ENCODE data around the gene RASD2.
A peak's percentile ranks its signal among the peaks of the same experiment; 100 is the strongest.

RASD2 gene

DNA sequence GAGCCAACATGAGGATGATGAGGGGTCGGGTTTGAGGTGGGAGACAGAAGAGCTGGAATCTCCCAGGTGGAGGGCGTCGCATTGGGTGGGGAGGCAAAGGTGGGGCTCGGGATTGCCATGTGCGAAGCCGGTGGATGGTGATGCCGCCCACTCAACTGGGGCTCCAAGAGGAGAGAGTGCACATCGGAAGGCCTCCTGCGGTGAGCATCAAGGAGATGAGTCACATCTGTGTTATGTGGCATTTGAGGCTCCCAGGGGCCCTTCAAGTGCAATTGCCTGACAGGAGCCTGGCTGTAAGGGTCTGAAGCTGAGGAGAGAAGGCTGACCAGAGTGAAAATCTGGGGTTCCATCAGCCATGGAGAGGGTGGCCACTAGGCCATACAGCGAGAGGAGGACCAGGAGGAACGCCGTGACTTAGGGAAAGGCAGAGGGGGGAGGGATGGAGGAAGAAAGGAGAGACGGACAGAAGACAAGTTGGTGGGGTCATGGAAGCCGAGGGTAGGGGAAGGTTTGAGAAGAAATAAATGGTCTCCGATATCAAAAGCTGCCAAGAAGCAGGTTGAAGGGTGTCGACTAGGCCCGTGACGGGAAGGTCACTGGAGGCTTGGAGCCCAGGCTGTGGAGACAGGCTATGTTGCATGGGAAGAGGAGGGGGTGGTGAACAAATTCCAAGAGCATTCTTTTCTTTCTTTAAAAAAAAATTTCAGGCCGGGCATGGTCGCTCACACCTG is 21.3 kb downstream of the RASD2 start:
- DNase-seq = no peak

DNA sequence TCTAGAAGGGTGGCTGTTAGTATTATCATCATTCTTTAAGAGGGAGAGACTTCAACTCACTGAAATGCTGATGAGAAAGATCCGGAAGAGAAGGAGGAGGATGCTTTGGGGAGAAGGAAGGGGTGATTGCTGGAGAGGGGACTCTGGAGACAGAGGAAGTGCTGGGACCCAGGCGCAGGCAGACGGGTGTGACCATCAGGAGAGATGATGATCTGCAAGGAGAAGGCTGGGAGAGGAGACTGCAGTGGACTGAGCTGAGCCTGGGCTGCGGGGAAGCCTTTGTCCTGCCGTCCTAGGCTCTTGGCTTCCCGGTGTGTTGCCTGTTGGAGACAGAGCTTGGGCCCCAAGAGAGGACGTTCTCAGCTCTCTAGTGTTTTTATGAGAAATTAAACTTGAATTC is 22.6 kb downstream of the RASD2 start:
- DNase-seq = no peak

DNA sequence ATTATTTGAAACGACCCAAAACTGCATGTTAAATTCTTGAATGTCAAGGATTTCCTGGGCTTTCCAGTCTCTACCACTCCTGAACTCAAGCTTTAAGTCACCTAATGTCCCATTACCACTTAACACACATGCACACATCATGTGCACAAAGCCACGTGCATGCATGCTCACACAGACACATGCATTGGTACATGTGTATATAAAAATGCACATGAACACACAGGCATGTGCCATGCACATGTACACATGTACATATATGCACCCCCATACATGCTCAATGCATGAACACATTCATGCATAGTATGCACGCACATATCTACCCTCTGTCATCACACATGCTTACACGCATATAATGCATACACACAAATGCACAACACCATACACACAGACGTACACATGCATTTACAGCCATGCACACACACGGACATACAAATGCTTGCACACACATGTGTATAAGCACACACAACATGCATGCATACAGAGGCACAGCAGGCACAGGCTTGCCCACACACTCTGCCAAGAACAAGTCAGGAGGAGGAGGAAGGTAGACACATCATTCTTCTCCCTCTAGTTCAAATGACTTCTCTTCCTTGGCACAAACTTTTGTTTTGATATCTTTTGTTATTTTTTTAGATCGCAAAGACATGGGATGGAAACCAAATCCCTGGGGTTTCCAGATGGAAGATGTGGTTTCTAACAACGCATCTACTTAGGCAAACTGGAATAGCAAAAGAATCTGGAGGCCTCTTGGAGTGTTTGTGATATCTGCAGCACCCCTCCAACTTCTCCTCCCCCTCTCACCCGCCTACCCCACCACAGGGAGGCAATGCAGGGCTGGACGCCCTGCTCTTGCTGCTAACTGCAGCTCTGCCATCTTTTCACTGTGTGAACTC is 24.6 kb downstream of the RASD2 start:
- no peak for DNase-seq

DNA sequence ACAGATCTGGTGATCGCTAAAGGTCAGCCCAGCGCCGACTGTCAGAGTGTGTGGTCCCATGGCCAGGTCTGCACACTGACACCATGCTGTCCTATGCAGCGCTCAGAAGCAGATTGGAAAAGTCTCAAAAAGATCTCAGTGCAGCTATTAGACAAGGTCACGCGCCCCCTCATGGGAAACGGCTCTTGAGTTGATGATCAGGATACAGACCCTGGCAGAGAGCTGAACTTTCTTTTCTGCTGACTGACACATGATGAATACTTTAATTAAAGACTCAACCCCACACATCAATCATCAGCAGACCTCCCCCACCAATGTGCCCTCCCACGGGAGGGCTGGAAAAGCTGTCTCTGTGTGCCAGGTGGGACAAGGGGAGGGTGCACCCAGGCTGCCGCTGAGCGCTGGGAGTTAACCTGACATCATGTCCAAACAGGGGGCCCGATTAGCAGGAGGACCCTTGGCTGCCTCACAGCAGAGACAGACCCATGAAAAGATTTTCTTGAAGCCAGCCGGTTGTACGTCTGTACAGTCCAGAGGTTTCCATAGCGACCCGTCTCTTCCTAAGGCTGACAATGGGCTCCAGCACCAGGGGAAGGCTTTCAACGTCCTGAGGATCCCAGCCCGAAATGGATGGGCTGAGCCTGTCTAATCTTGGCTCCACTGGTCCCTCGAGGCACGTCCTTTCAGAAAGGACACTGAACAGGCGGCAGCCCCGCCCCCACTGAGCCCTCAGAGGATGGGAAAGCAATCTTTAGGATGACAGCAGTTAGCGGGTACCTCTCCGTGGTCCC is 26.9 kb downstream of the RASD2 start:
- no peak for DNase-seq

DNA sequence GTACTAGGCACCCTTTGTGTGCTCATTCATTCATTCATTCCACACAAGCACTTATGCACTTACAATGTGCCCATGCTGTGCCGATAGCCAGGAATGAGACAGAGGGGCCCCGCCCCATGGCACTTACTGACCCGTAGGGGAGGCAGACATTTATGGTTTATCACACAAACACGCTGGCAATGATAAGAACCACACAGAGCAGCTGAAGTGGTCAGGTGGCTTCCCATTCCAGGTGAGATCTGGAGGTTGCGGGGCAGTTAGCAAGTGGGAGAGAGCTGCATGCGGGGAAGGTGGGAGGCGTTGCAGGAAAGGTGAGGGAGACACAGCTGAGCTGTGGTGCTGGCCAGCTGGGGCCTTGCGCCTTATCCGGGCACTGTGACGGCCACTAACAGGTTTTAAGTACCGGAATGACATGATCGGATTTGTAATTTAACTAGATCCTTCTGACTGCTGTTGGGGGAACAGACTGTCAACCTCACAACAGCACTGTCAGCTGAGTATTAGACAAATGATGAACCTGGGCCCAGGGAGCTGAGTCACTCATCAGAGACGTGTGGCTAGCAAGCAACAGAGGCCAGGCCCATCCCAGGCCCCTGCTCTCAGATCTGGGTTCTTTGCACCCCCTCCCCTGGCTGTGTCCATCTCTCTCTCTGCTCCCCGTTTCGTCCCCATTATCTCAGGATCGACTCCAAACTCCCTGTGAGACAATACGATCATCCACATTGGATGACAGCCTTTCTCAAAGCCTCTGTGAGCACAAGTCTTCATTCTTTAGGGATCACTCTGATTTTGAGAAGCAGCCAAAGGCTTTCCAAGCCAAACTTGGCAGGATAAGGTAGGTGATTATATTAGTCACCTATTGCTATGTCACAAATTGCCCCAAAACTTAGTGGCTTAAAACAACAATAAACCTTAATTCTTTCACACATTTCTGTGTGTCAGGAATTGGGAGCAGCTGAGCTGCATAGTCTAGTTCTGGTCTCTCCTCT is 28.4 kb downstream of the RASD2 start:
- DNase-seq = no peak

DNA sequence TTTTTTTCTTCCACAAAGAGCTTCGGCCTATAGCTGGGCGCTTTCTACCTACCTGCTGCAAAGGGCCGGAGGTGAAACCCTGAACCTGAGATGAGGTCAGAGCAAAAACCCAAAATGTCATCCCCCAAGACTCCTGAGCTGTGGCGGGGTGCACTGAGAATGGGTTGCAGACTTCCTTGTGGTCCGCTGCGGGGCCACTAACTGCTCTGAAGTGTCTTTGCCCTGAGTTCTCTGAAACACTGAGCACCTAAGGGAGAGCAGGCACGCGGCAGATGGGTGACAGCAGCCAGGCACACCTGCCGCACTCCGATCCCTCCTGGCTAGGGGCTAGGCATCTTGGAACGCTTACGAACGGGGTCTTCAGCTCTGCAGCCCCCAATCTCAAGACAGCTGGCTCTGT is 29.3 kb downstream of the RASD2 start:
- no peak for DNase-seq

DNA sequence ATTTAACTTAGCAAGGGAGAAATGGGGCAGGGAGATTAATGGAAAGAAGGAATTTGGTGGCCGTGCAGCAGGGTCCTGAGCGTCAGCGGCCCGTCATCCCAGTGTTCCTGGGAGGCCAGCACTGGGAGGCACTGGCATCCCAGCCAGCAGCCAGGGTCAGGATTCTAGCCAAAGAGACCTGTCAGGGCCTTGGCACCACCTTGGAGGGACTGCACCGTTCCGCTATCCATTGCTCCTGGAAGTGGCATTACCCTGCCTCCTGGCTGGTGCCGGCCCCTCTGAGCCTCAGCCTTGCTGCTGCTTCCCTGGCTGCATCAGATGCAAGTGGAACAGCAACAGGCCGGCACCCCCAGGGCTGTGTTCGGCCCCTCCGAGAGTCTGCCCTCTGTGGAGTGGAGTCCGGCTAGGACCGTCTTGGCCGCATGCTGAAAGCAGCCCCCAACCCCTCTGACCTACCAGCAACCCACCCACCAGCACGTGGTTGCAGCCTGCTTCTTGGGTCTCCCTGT is 30.1 kb downstream of the RASD2 start:
- no peak for DNase-seq

DNA sequence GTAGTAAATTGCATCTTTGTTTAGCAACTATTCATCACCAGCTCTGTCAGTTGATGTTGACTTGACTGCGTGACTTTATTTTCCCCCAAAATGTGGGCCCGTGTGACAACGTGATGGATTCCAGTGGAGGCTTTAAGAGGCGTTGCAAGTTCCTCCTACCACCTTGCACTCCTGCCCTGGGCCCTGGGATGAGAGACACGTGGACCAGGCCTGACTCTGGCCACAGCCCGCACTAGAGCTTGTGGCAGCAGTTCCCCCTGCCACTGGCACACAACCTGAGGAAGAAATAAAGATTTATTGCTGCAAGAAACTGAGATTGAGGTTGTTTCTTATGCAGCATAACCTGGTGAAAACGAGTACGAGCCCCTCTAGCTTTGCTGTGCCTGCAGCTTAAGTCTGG is 31.9 kb downstream of the RASD2 start:
- no peak for DNase-seq

DNA sequence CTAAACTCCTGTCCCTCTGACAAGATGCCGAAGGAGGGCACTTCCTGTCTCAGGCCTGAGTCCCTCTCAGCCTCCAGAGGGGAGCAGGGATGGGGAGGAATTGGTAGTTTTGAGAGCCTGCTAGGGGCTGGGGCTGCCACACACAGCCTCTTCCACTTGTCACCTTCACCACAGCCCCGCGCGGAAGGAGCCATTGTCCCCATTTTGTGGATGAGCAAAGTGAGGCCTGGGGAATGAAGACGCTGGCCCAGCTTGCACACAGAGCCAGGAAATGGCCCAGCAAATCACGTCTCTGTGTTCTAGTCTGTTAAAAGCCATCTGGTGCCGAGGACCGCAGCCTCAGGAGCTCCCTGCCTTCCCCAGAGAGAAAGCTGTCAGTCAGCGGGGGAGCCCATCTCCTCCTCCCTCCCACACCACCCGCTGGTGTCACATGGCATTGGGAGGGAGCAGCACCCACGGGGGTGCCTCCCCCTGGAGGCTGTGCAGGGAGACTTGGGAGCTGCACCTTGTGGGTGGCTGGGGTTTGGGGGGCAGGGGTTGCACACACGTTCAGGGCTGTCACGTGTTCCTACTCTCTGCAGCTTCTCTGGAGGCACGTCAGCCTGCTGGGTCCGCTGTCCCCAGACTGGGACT is 34.6 kb downstream of the RASD2 start:
- DNase-seq = peak; percentile 30

DNA sequence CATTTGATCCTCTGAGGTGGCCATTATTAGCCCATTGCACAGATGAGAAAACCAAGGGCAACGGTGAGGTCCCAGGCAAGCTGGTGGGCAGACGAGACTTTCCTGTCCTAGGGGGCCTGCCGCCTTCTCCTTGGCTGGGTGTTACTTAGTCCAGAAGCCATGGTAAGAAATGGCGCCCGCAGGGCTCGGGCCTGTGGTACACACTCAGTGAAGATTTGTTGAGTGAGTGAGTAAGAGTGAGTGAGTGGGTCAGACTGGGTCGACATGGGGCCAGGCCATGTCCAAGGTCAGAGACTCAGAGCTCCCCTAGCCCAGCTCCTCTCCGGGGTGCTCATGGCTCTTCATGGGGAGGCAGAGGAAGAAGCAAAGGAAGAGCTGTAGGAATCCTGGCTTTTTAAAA is 36.0 kb downstream of the RASD2 start:
- no peak for DNase-seq

DNA sequence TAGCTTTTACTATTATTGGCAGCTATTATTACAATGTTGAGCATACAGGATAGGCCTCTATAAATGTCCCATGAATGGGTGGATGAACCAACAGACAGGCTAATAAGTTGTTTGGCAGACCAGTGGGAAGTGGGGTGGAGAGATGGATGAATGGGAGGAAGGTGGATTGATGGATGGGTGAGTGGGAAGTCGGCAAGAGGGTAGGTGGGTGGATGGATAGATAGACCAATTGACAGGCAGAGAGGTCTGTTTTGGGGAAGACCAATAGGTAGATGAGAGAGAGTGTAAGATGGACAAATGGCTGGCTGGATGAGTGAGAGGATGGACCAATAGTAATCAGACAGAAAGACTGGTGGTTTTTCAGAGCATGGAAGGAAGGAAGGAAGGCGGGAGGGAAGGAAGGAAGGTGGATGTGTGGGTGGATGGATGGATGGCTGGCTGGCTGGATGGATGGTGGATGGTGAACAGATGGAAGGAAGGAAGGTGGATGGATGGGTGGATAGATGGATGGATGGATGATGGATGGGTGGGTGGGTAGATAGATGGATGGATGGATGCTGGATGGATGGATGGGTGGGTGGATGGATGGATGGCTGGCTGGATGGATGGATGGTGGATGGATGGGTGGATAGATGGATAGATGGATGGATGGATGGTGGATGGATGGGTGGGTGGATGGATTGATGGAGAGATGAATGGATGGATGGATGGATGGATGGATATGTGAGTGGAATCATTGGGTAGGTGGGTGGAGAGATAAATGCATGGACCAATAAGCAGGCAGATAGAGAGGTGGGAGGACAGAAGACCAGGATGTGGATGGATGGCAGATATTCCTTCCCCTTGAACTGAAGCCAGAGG is 37.4 kb downstream of the RASD2 start:
- no peak for DNase-seq

DNA sequence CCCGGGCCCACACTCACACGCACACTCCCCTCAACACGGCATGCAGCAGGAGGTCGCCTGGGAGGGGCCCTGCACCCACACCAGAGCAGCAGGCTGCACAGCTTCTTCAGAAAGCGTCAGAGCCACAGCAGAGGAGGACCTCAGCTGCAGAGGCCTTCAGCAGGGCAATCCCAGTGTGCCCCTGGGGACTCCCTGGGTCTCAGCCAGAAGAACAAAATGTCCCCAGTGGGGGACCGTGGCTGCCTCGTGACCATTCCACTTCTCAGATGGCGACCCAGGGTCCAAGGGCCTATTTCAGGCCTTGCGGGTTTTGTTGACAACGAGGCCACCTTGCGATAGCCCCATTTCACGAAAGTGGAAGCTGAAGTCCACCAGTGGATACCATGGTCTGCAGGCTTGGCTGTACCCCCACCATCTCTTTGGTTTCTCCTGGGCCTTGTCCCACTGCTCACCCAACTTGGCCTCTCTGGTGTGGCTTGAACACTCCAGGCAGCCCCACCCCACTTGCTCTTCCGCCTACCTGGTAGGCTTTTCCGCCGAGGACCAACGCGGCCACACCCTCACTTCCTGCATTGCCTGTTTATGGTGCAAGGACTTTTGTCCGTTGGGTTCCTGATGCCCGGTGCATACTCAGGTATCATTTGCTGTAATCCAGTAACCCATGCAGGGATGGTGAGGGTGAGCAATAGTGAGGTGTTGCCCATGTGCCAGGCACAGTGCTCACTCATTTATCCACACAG is 38.4 kb downstream of the RASD2 start:
- DNase-seq = no peak

DNA sequence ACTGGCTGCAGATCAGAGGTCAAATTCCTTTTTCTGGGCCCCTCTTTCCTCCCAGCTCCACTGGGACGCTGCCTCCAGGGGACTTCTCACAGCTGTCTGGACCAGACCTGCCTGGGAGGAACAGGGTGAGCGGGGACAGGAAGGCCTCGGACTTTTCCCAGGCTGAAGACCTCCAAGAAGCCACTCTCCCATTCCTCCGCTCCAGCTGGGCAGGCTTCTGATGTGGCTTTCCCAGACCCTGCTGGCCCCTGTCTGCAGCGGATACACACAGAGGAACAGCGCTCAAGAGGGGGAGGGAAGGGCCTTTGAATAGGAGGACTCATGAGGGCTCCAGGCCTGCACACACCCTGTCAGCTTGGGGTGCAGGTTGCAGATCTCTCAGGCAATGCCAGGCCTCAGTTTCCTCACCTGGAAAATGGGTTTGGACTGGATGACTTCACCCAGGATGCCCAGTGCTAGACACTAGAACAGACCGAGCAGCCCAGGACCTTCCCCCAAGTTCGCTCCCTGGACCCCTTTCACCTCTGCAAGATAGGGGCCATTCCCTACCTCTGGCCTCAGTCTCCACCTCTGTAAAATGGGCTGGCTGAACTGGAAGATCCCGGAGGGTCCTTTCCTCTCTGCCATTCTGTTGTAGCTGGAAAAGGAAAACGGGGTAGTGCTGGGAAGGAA is 39.9 kb downstream of the RASD2 start:
- DNase-seq = no peak

DNA sequence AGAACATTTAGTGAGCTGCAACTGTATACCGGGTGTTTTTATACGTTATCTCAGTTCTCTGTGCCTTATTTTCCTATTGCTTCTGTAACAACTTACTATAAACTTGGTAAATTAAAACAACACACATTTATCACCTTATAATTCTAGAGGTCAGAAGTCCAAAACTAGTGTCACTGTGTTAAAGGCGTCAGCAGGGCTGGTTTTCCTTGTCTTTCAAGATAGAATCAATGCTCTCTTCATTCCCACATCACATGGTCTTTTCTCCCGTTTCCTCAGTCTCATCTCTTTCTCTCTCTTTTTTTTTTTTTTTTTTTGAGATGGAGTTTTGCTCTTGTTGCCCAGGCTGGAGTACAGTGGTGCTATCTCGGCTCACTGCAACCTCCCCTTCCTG is 40.4 kb downstream of the RASD2 start:
- DNase-seq = no peak

DNA sequence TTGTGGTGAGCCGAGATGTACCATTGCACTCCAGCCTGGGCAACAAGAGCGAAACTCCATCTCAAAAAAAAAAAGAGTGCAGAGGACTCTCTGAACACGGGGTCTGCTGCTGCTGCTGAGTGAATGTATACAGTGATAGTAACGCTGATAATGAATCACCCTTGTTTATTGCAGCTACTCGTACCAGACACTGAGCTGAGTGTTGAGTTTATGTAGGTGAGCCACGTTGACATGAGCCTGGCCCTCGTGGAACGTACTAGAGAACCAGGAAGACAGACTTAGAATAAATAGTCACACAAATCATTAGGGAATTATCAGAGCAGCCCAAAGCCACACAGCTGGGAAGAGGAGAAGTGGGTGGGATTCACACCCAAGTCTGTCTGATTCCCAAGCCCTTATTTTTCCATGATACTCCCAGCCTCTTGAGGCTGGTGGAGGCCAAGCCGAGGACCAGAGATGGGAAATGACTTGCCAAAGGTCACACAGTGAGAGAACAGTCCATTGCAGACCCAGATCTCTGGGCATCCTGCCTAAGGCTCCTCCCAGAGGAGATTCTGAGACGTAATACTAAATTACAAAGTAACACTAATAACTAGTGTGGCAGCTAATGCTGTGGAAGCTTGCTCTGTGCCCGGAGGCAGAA is 41.7 kb downstream of the RASD2 start:
- DNase-seq = no peak

DNA sequence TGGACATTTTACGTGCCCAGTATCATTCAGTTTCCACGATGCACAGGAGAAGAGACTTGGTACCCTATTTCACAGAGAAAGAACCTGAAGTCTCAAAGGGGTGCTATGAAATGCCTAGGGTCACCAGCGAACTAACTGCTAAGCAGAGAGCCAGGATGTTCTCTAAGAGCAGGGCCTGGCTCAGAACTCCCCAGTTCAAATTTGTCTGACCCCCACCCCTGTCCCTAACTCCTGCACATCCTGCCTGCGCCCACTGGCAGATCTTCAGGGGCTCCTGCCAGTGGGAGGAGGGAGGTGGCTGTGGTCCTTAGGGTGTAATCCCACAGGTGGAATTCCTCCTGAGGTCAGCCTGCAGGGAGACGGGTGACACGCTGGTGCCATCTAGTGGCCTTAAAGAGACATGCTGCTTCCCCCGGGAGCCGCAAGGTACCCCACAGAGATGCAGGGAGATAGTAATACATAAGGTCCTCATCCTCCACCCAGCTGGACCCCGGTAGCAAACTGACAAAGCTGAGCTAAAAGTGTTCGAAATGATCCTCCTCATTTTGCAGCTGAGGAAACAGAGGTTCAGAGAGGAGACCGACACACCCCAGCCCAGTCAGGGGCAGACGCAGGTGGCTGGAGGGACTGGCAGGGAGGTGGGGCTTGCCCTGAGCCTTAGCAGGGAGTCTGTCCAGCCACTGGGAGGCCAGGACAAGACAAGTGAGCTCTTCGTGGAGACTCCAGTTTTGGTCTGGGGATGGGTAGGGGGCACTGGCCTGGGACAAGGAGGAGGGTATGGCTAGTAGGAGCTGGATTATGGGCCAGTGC is 42.4 kb downstream of the RASD2 start:
- DNase-seq = peak; percentile 65

DNA sequence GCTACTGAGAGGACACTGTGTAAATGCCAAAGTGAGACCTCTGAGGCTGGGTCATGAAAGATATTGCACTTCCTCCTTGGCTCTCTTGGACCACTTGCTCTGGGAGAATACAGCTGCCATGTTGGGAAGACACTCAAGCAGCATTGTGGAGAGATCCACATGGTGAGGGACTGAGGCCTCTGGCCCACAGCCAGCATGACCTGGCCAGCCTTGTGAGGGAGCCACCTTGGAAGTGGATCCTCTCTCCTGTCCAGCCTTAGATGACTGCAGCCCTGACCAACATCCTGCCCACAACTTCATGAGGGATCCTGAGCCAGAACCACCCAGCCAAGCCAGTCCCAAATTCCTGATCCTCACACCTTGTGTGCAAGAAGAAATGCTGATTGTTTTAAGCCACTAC is 46.1 kb downstream of the RASD2 start:
- DNase-seq = no peak

DNA sequence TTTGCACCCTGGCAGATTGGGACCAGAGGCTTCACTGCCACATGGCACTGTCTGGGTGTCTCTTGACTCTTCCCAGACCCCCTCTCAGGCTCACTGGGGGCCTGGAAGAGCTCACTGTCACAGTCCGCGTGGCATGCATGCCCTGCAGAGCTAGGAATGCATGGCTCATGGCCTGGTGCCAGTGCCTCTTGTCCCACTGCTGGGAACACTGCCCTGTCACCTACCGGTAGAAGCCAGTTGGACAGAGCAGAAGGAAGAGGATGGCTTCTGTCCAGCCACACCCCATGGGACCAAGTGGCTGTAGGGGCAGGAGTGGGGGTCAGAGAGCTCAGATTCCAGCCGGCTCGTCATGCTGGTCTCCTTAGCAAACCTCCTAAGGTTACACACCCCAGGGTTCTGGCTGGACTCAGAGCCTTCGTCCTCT is 46.8 kb downstream of the RASD2 start:
- no peak for DNase-seq
